ENCODE data around the gene SELENOO.

DNA sequence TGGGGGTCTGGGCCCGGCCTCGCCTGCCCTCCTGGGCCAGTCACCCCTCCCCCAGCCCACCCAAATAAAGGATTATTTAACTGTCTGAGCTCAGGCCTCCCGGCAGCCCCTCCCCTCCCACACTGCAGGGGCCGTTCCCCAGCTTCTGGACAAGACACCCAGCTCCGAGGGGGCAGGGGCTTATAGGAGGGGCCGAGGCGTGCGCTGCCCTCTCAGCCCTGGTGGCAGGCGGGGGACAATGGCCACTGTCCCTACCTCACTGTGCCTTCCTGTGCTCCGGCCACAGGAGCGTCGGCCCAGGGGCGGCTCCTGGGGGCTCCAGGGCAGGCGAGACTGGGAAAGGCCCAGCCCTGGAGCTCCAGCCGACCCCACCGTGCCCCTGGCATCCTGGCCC lies 2.2 kb upstream of the SELENOO start:
- TF ChIP-seq, protein P1, sequence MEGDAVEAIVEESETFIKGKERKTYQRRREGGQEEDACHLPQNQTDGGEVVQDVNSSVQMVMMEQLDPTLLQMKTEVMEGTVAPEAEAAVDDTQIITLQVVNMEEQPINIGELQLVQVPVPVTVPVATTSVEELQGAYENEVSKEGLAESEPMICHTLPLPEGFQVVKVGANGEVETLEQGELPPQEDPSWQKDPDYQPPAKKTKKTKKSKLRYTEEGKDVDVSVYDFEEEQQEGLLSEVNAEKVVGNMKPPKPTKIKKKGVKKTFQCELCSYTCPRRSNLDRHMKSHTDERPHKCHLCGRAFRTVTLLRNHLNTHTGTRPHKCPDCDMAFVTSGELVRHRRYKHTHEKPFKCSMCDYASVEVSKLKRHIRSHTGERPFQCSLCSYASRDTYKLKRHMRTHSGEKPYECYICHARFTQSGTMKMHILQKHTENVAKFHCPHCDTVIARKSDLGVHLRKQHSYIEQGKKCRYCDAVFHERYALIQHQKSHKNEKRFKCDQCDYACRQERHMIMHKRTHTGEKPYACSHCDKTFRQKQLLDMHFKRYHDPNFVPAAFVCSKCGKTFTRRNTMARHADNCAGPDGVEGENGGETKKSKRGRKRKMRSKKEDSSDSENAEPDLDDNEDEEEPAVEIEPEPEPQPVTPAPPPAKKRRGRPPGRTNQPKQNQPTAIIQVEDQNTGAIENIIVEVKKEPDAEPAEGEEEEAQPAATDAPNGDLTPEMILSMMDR (IDR thresholded peaks at IDR 0.05; ENCODE audit: low read depth, low read length, poor library complexity, severe bottlenecking), result no peak
- TF ChIP-seq EZH2phosphoT487 (IDR thresholded peaks at IDR 0.05; ENCODE audit: borderline replicate concordance, low read length), result no peak
